DND-41 (cell line): Measurements from ENCODE around the gene GPNMB.

Experiments
- ATAC-seq: fragments of 200-7000 bp; cut with Tn5 transposase; 3 replicates; pipeline ENCODE4 v1.9.1; 2021; ENCODE audit warnings: low read depth; ENCODE audit not compliant: insufficient read depth
- DNase-seq: peaks from one replicate; pipeline ENCODE4 v3.0.0-alpha.2; 2020
- H2AFZ ChIP-seq: 2 replicates; pipeline ENCODE4 v1.6.0; 2012; ENCODE audit warnings: low read depth, low read length
- H3K27ac ChIP-seq: 2 replicates; pipeline ENCODE4 v1.5.1; 2012; ENCODE audit warnings: low read length, inconsistent platforms
- H3K27me3 ChIP-seq: fragments of 200-600 bp; sonication (generic); 2 replicates; pipeline ENCODE4 v1.6.0; 2012; ENCODE audit warnings: low read length, mild to moderate bottlenecking, inconsistent platforms; ENCODE audit not compliant: insufficient read depth, poor library complexity
- H3K36me3 ChIP-seq: 2 replicates; pipeline ENCODE4 v1.5.1; 2012; ENCODE audit warnings: low read length, inconsistent platforms; ENCODE audit not compliant: insufficient read depth
- H3K4me1 ChIP-seq: 2 replicates; pipeline ENCODE4 v1.5.1; 2012; ENCODE audit warnings: mild to moderate bottlenecking, low read length; ENCODE audit not compliant: insufficient read depth
- H3K4me2 ChIP-seq: 2 replicates; pipeline ENCODE4 v1.6.0; 2012; ENCODE audit warnings: mild to moderate bottlenecking, moderate library complexity, low read length, inconsistent platforms; ENCODE audit not compliant: insufficient read depth
- H3K4me3 ChIP-seq, 2 experiments: fragments of 200-600 bp in 1 of 2; shearing (Covaris generic) in 1 of 2; 2 replicates each; pipeline ENCODE4 v1.5.1; 2012 to 2016; ENCODE audit warnings: inconsistent platforms in 2 of 2, low read length in 2 of 2, mild to moderate bottlenecking in 2 of 2, low read depth in 1 of 2, moderate library complexity in 1 of 2
- H3K79me2 ChIP-seq: 2 replicates; pipeline ENCODE4 v1.6.0; 2012; ENCODE audit warnings: low read length, inconsistent platforms; ENCODE audit not compliant: insufficient read depth
- H3K9ac ChIP-seq: 2 replicates; pipeline ENCODE4 v1.6.0; 2012; ENCODE audit warnings: low read depth, mild to moderate bottlenecking, inconsistent platforms, low read length, moderate library complexity
- H3K9me3 ChIP-seq: 2 replicates; pipeline ENCODE4 v1.5.1; 2012; ENCODE audit warnings: low read length, moderate library complexity, mild to moderate bottlenecking, inconsistent platforms; ENCODE audit not compliant: insufficient read depth, severe bottlenecking
- H4K20me1 ChIP-seq: 2 replicates; pipeline ENCODE4 v1.6.0; 2012; ENCODE audit warnings: low read length; ENCODE audit not compliant: insufficient read depth
- CTCF ChIP-seq: IDR thresholded peaks from 2 replicates; pipeline ENCODE4 v1.5.1; 2012; ENCODE audit warnings: borderline replicate concordance, low read length, moderate library complexity, mild to moderate bottlenecking; ENCODE audit not compliant: poor library complexity, severe bottlenecking; ENCODE audit errors: extremely low read depth
- EZH2 ChIP-seq: IDR thresholded peaks from 3 replicates; pipeline ENCODE4 v1.6.1; 2012; ENCODE audit warnings: borderline replicate concordance, low read depth, mild to moderate bottlenecking, moderate library complexity, low read length, inconsistent platforms; ENCODE audit not compliant: severe bottlenecking

Gene GPNMB

DNA sequence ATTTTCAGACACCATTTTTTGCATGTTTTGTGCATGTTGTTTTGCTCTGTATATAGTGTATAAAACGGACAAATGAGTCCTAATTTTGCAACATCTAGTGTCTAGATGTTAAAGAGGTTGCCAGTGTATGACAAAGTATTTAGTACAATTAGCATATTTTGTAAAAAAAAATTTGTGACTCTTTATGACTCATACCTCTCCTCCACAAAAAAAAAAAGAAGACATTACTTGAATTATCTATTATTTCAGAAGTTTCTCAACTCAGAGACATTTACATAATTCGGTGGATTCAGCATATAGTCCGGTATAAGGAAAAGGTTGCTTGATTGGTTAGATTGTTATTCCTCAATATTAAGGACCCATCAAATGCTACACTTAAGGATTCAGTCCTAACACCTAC is 38.7 kb upstream of the GPNMB start:
- Histone ChIP-seq H3K4me2 (no peak overlapping the region), H3K4me1 (no peaks in the 10 kb centered on the region)
- no peak for ATAC-seq

GRCh38 chr7:23208316-23208715 is 38.3 kb upstream of the GPNMB start:
- no peak overlapping the region for H3K4me3 ChIP-seq
- no peak overlapping the region for H3K9ac ChIP-seq
- no peaks in the 10 kb centered on the region for H3K4me1 ChIP-seq
- H3K27ac ChIP-seq = no peak overlapping the region
- H3K27me3 ChIP-seq = peaks cover 2% of the 10 kb centered on the region
- ATAC-seq = no peak
- DNase-seq = no peak
- H3K9me3 ChIP-seq = no peaks in the 10 kb centered on the region
- H4K20me1 ChIP-seq = no peaks in the 10 kb centered on the region
- no peak overlapping the region for H2AFZ ChIP-seq
- no peaks in the 10 kb centered on the region for H3K79me2 ChIP-seq
- TF ChIP-seq EZH2 = no peak
- TF ChIP-seq CTCF = no peak
- no peak overlapping the region for H3K4me2 ChIP-seq
- no peaks in the 10 kb centered on the region; the same call in 1 of the 2 replicates for H3K36me3 ChIP-seq

More for the DNA sequence above, 38.7 kb upstream of the GPNMB start:
- Histone ChIP-seq H3K79me2 (no peaks in the 10 kb centered on the region), H3K9ac (no peak overlapping the region), H4K20me1 (no peaks in the 10 kb centered on the region), H3K27me3 (peaks cover 2% of the 10 kb centered on the region), H3K36me3 (no peaks in the 10 kb centered on the region; the same call in 1 of the 2 replicates), H3K27ac (no peak overlapping the region), H3K4me3 (no peak overlapping the region), H3K9me3 (no peaks in the 10 kb centered on the region), H2AFZ (no peak overlapping the region)
- no peak for TF ChIP-seq CTCF
- TF ChIP-seq EZH2 = no peak
- no peak for DNase-seq

- Histone ChIP-seq H3K79me2 (no peaks in the 10 kb centered on the region), H4K20me1 (no peaks in the 10 kb centered on the region), H3K27me3 (peaks cover 13% of the 10 kb centered on the region), H3K4me3 (no peak overlapping the region), H3K4me2 (no peak overlapping the region), H3K9ac (no peak overlapping the region), H3K27ac (no peak overlapping the region), H2AFZ (no peak overlapping the region), H3K36me3 (no peaks in the 10 kb centered on the region), H3K9me3 (no peaks in the 10 kb centered on the region), H3K4me1 (no peaks in the 10 kb centered on the region)
- DNase-seq = no peak
- ATAC-seq = no peak
- TF ChIP-seq EZH2 = no peak
- TF ChIP-seq CTCF = no peak
These were observed 36.1 kb upstream of the GPNMB start for GRCh38 chr7:23210506-23210905.

DNA sequence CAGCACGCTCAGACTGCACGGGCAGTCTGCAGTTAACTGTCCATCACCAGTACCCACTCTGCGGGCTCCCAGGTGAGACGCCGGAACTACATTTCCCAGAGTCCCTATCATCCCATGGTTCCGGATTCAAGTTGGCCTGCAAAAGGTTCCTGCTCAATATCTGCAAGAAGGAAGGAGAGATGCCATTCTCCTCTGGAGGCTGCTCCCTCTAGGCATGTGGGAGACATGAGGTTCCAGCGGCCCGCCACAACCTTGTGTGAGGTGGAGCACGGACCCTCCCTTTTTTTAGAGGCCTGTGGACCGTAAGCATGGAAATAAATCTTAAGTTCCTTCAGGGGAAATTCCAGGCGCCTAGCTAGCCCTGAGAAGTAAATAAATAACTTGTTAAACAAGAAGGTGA is 35.0 kb upstream of the GPNMB start:
- no peak overlapping the region for H2AFZ ChIP-seq
- H3K4me3 ChIP-seq = no peak overlapping the region
- no peak overlapping the region for H3K9ac ChIP-seq
- no peaks in the 10 kb centered on the region for H4K20me1 ChIP-seq
- H3K27me3 ChIP-seq = peaks cover 13% of the 10 kb centered on the region
- H3K36me3 ChIP-seq = no peaks in the 10 kb centered on the region
- no peak overlapping the region for H3K4me2 ChIP-seq
- ATAC-seq (no peak), DNase-seq (no peak)
- H3K9me3 ChIP-seq = no peaks in the 10 kb centered on the region
- H3K4me1 ChIP-seq = no peaks in the 10 kb centered on the region
- no peak for TF ChIP-seq EZH2
- no peak for TF ChIP-seq CTCF
- no peaks in the 10 kb centered on the region for H3K79me2 ChIP-seq
- H3K27ac ChIP-seq = no peak overlapping the region
